Measurements from ENCODE around the gene MTFMT. TPM values are rescaled to one million over a fixed set of nuclear protein-coding genes. Genes with fewer than 3 reads are reported as not detected.

MTFMT gene
- total RNA-seq, 1 experiment from 2014 or later = 32.3 TPM

- peak within 1 kb of the TSS; percentile 73 for H3K4me3 ChIP-seq (ENCODE audit: insufficient read depth, low read depth, low read length)
- H3K27me3 ChIP-seq (ENCODE audit: control insufficient read depth, insufficient read depth, low read length) = peaks cover 5% of the 10 kb centered on the region
- no peaks in the 10 kb centered on the region; the same call in 1 of the 2 replicates for H3K36me3 ChIP-seq (replicated peaks; ENCODE audit: control insufficient read depth, insufficient read depth, low read length)
- peak; percentile 95 for DNase-seq
Observed at GRCh38 chr15:65067645-65068402, 38.4 kb upstream of the MTFMT start, which contains the start of gene RASL12. Gene RASL12, minus strand, starts transcription at chr15:65067991. Its CDS starts 156 bp downstream, at chr15:65067835.

GRCh38 chr15:65067317-65067644, 37.8 kb upstream of the MTFMT start:
- Histone ChIP-seq H3K4me3 (ENCODE audit: insufficient read depth, low read depth, low read length) (peak overlapping the region; percentile 73), H3K36me3 (replicated peaks; ENCODE audit: control insufficient read depth, insufficient read depth, low read length) (no peaks in the 10 kb centered on the region; the same call in 1 of the 2 replicates), H3K27me3 (ENCODE audit: control insufficient read depth, insufficient read depth, low read length) (peaks cover 5% of the 10 kb centered on the region)
- peak; percentile 69 for DNase-seq

- no peaks in the 10 kb centered on the region; the same call in 1 of the 2 replicates for H3K36me3 ChIP-seq (replicated peaks; ENCODE audit: control insufficient read depth, insufficient read depth, low read length)
- DNase-seq = peak; percentile 51
- peaks cover 5% of the 10 kb centered on the region for H3K27me3 ChIP-seq (ENCODE audit: control insufficient read depth, insufficient read depth, low read length)
- H3K4me3 ChIP-seq (ENCODE audit: insufficient read depth, low read depth, low read length) = peak overlapping the region; percentile 73
Observed at GRCh38 chr15:65066635-65067316, 37.3 kb upstream of the MTFMT start.

GRCh38 chr15:65066001-65066634, 36.7 kb upstream of the MTFMT start:
- Histone ChIP-seq H3K27me3 (ENCODE audit: control insufficient read depth, insufficient read depth, low read length) (peaks cover 5% of the 10 kb centered on the region), H3K36me3 (replicated peaks; ENCODE audit: control insufficient read depth, insufficient read depth, low read length) (no peaks in the 10 kb centered on the region; the same call in 1 of the 2 replicates), H3K4me3 (ENCODE audit: insufficient read depth, low read depth, low read length) (no peak overlapping the region)
- no peak for DNase-seq

GRCh38 chr15:65062726-65063125, 33.3 kb upstream of the MTFMT start:
- DNase-seq = no peak
- Histone ChIP-seq H3K36me3 (replicated peaks; ENCODE audit: control insufficient read depth, insufficient read depth, low read length) (no peaks in the 10 kb centered on the region; the same call in none of the 2 replicates), H3K4me3 (ENCODE audit: insufficient read depth, low read depth, low read length) (no peak overlapping the region), H3K27me3 (ENCODE audit: control insufficient read depth, insufficient read depth, low read length) (peaks cover 5% of the 10 kb centered on the region)

- DNase-seq = peak; percentile 10
- Histone ChIP-seq H3K27me3 (ENCODE audit: control insufficient read depth, insufficient read depth, low read length) (peaks cover under 1% of the 10 kb centered on the region; the same call in 1 of the 2 replicates), H3K4me3 (ENCODE audit: insufficient read depth, low read depth, low read length) (no peak overlapping the region), H3K36me3 (replicated peaks; ENCODE audit: control insufficient read depth, insufficient read depth, low read length) (peaks cover 1% of the 10 kb centered on the region)
Observed at GRCh38 chr15:65062061-65062460, 32.6 kb upstream of the MTFMT start.

- Histone ChIP-seq H3K36me3 (replicated peaks; ENCODE audit: control insufficient read depth, insufficient read depth, low read length) (peaks cover 1% of the 10 kb centered on the region), H3K4me3 (ENCODE audit: insufficient read depth, low read depth, low read length) (no peak overlapping the region), H3K27me3 (ENCODE audit: control insufficient read depth, insufficient read depth, low read length) (no peaks in the 10 kb centered on the region)
- peak; percentile 32 for DNase-seq
Observed at GRCh38 chr15:65060641-65061397, 31.4 kb upstream of the MTFMT start.

GRCh38 chr15:65059931-65060596, 30.6 kb upstream of the MTFMT start:
- H3K27me3 ChIP-seq (ENCODE audit: control insufficient read depth, insufficient read depth, low read length) = no peaks in the 10 kb centered on the region
- no peak for DNase-seq
- no peak overlapping the region for H3K4me3 ChIP-seq (ENCODE audit: insufficient read depth, low read depth, low read length)
- peaks cover 1% of the 10 kb centered on the region for H3K36me3 ChIP-seq (replicated peaks; ENCODE audit: control insufficient read depth, insufficient read depth, low read length)

GRCh38 chr15:65059369-65059750, 29.9 kb upstream of the MTFMT start:
- no peak for DNase-seq
- Histone ChIP-seq H3K4me3 (ENCODE audit: insufficient read depth, low read depth, low read length) (no peak overlapping the region), H3K27me3 (ENCODE audit: control insufficient read depth, insufficient read depth, low read length) (no peaks in the 10 kb centered on the region), H3K36me3 (replicated peaks; ENCODE audit: control insufficient read depth, insufficient read depth, low read length) (peaks cover 3% of the 10 kb centered on the region)

GRCh38 chr15:65058394-65059368, 29.2 kb upstream of the MTFMT start:
- no peak overlapping the region for H3K4me3 ChIP-seq (ENCODE audit: insufficient read depth, low read depth, low read length)
- peak; percentile 14 for DNase-seq
- H3K27me3 ChIP-seq (ENCODE audit: control insufficient read depth, insufficient read depth, low read length) = no peaks in the 10 kb centered on the region
- peaks cover 3% of the 10 kb centered on the region for H3K36me3 ChIP-seq (replicated peaks; ENCODE audit: control insufficient read depth, insufficient read depth, low read length)

- Histone ChIP-seq H3K36me3 (replicated peaks; ENCODE audit: control insufficient read depth, insufficient read depth, low read length) (peaks cover 3% of the 10 kb centered on the region), H3K27me3 (ENCODE audit: control insufficient read depth, insufficient read depth, low read length) (no peaks in the 10 kb centered on the region), H3K4me3 (ENCODE audit: insufficient read depth, low read depth, low read length) (no peak overlapping the region)
- peak; percentile 52 for DNase-seq
Observed at GRCh38 chr15:65057549-65057940, 28.1 kb upstream of the MTFMT start.

GRCh38 chr15:65056868-65057548, 27.6 kb upstream of the MTFMT start:
- DNase-seq = peak; percentile 17
- Histone ChIP-seq H3K27me3 (ENCODE audit: control insufficient read depth, insufficient read depth, low read length) (no peaks in the 10 kb centered on the region), H3K4me3 (ENCODE audit: insufficient read depth, low read depth, low read length) (no peak overlapping the region), H3K36me3 (replicated peaks; ENCODE audit: control insufficient read depth, insufficient read depth, low read length) (peaks cover 3% of the 10 kb centered on the region)

Measured in H7 (cell line).